GM21367 (cell line): ENCODE results near the gene LDLRAD4.

Experiments
- ATAC-seq: cut with Tn5 transposase; IDR thresholded peaks from one replicate; pipeline ENCODE4 v1.9.1; 2021; ENCODE audit not compliant: unreplicated experiment

The LDLRAD4 gene

GRCh38 chr18:13227910-13228309, 9.3 kb downstream of the LDLRAD4 start:
- ATAC-seq: no peak

- no peak for ATAC-seq
Measured at GRCh38 chr18:13229001-13229671, 10.6 kb downstream of the LDLRAD4 start.

GRCh38 chr18:13231151-13231550, 12.6 kb downstream of the LDLRAD4 start:
- ATAC-seq: no peak

- no peak for ATAC-seq
Measured at GRCh38 chr18:13232086-13232917, 13.7 kb downstream of the LDLRAD4 start.

- no peak for ATAC-seq
Measured at GRCh38 chr18:13232971-13233786, 14.6 kb downstream of the LDLRAD4 start.

GRCh38 chr18:13233787-13234783, 15.5 kb downstream of the LDLRAD4 start:
- no peak for ATAC-seq

GRCh38 chr18:13235421-13235831, 16.9 kb downstream of the LDLRAD4 start:
- ATAC-seq: no peak

- no peak for ATAC-seq
Measured at GRCh38 chr18:13235981-13236380, 17.4 kb downstream of the LDLRAD4 start.

GRCh38 chr18:13236411-13236810, 17.9 kb downstream of the LDLRAD4 start:
- no peak for ATAC-seq

GRCh38 chr18:13237073-13237472, 18.5 kb downstream of the LDLRAD4 start:
- no peak for ATAC-seq

- ATAC-seq: no peak
Measured at GRCh38 chr18:13237641-13238040, 19.1 kb downstream of the LDLRAD4 start.

- ATAC-seq: no peak
Measured at GRCh38 chr18:13239171-13239956, 20.8 kb downstream of the LDLRAD4 start.

- ATAC-seq: no peak
Measured at GRCh38 chr18:13240060-13240725, 21.6 kb downstream of the LDLRAD4 start.

GRCh38 chr18:13241083-13241892, 22.7 kb downstream of the LDLRAD4 start:
- ATAC-seq: no peak

- no peak for ATAC-seq
Measured at GRCh38 chr18:13241893-13242175, 23.3 kb downstream of the LDLRAD4 start.

- no peak for ATAC-seq
Measured at GRCh38 chr18:13242797-13243196, 24.2 kb downstream of the LDLRAD4 start.

GRCh38 chr18:13243363-13243762, 24.8 kb downstream of the LDLRAD4 start:
- ATAC-seq: no peak

GRCh38 chr18:13244135-13244534, 25.6 kb downstream of the LDLRAD4 start:
- no peak for ATAC-seq
